ENCODE data around the gene STARD4.

GRCh38 chr5:111453295-111453694 lies 59.0 kb downstream of the STARD4 start:
- TF ChIP-seq, protein P1, sequence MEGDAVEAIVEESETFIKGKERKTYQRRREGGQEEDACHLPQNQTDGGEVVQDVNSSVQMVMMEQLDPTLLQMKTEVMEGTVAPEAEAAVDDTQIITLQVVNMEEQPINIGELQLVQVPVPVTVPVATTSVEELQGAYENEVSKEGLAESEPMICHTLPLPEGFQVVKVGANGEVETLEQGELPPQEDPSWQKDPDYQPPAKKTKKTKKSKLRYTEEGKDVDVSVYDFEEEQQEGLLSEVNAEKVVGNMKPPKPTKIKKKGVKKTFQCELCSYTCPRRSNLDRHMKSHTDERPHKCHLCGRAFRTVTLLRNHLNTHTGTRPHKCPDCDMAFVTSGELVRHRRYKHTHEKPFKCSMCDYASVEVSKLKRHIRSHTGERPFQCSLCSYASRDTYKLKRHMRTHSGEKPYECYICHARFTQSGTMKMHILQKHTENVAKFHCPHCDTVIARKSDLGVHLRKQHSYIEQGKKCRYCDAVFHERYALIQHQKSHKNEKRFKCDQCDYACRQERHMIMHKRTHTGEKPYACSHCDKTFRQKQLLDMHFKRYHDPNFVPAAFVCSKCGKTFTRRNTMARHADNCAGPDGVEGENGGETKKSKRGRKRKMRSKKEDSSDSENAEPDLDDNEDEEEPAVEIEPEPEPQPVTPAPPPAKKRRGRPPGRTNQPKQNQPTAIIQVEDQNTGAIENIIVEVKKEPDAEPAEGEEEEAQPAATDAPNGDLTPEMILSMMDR (IDR thresholded peaks at IDR 0.05): no peak
- TF ChIP-seq POLR2A (IDR thresholded peaks at IDR 0.05): no peak

Data from Peyer's patch (tissue), 4 donors.